ENCODE results near the gene PPCDC.

DNA sequence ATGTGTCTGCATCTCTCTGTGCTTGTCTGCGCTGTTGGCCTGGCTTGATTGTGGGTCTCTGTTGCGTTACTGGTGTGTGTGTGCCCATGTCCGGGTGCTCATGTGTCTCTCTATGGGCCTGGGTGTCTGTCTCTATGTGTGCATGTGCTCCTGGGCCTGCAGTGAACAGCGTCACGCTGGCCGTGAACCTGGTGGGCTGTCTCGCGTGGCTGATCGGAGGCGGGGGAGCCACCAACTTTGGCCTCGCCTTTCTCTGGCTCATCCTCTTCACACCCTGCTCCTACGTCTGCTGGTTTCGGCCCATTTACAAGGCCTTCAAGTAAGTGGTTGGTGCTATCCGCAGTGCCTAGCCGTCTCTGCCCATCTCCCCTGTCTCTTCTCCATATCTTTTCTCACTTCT is 7.0 kb upstream of the PPCDC start:
- TF ChIP-seq CTCF (conservative IDR thresholded peaks at IDR 0.05 in 1 of 2, IDR thresholded peaks at IDR 0.05 in 1 of 2; ENCODE audit: low read depth in 1 of 2, low read length in 2 of 2) = no peak
- no peak for TF ChIP-seq EZH2 (IDR thresholded peaks at IDR 0.05; ENCODE audit: low read length, missing control alignments)

Data from fibroblast of lung (primary cell).